ENCODE measurements around the gene TET3. TPM values are rescaled to one million over a fixed set of nuclear protein-coding genes. Genes with fewer than 3 reads are reported as not detected.

TET3 gene
- total and polyA plus RNA-seq, 9 of the 15 experiments (the other 6 are each of a cell fraction or from before 2014, with no cell fraction given): 0.35 to 16.3 (median 5.5) TPM

GRCh38 chr2:74001781-74002504 lies 17.2 kb downstream of the TET3 start (continued):
- TF ChIP-seq DLX4 (CRISPR knock-in tag; IDR thresholded peaks at IDR 0.05) (no peak), AFF4 (CRISPR knock-in tag; IDR thresholded peaks at IDR 0.05) (0 out of 2 replicates have a peak, but pooled peaks have one; percentile 12)

Measured in K562 (cell line).